Smooth muscle cell (in vitro differentiated cells): ENCODE data around the gene SUPT20HL1. TPM values are rescaled to one million over a fixed set of nuclear protein-coding genes. Genes with fewer than 3 reads are reported as not detected.

ENCODE experiments used
- DNase-seq: peaks from one replicate; lab custom pipeline; 2025; ENCODE audit not compliant: unreplicated experiment; lab: John Stamatoyannopoulos, UW
- H2AFZ ChIP-seq: fragments of 200-600 bp; sonication (generic); 2 replicates; pipeline ENCODE4 v1.6.0; 2016; ENCODE audit warnings: antibody characterized with exemption, low read depth, mild to moderate bottlenecking
- H3F3A ChIP-seq: fragments of 200-600 bp; sonication (generic); 2 replicates; pipeline ENCODE4 v1.6.0; 2017; ENCODE audit warnings: antibody characterized with exemption, low read depth
- H3K27ac ChIP-seq: fragments of 200-600 bp; sonication (generic); 2 replicates; pipeline ENCODE4 v1.5.1; 2016; ENCODE audit warnings: low read depth, mild to moderate bottlenecking
- H3K27me3 ChIP-seq: fragments of 200-600 bp; sonication (generic); 2 replicates; pipeline ENCODE4 v1.6.1; 2016; ENCODE audit warnings: low read depth, mild to moderate bottlenecking
- H3K36me3 ChIP-seq: fragments of 200-600 bp; sonication (generic); 2 replicates; pipeline ENCODE4 v1.5.1; 2016; ENCODE audit warnings: low read depth
- H3K4me1 ChIP-seq: fragments of 200-600 bp; sonication (generic); 2 replicates; pipeline ENCODE4 v1.5.1; 2016; ENCODE audit warnings: low read depth
- H3K4me2 ChIP-seq: fragments of 200-600 bp; sonication (generic); 2 replicates; pipeline ENCODE4 v1.6.0; 2016; ENCODE audit warnings: mild to moderate bottlenecking
- H3K4me3 ChIP-seq: fragments of 200-600 bp; sonication (generic); 2 replicates; pipeline ENCODE4 v1.5.1; 2016; ENCODE audit warnings: mild to moderate bottlenecking
- H3K79me2 ChIP-seq: fragments of 200-600 bp; sonication (generic); 2 replicates; pipeline ENCODE4 v1.6.0; 2016; ENCODE audit warnings: low read depth, mild to moderate bottlenecking
- H3K9ac ChIP-seq: fragments of 200-600 bp; sonication (generic); 2 replicates; pipeline ENCODE4 v1.6.0; 2016; ENCODE audit warnings: low read depth
- H3K9me3 ChIP-seq: fragments of 200-600 bp; sonication (generic); replicated peaks from 2 replicates; pipeline ENCODE4 v1.5.1; 2016; ENCODE audit warnings: low read depth
- H4K20me1 ChIP-seq: fragments of 200-600 bp; sonication (generic); 2 replicates; pipeline ENCODE4 v1.6.0; 2016; ENCODE audit warnings: low read depth
- CTCF ChIP-seq: fragments of 200-600 bp; sonication (generic); IDR thresholded peaks from 2 replicates; pipeline ENCODE4 v1.5.1; 2017; ENCODE audit warnings: borderline replicate concordance, mild to moderate bottlenecking, antibody characterized with exemption; ENCODE audit not compliant: insufficient read depth, poor library complexity, severe bottlenecking
- WGBS: methylation state at CpG from one replicate; pipeline ENCODE4 v1.1.7; 2016; ENCODE audit warnings: low lambda C conversion rate; 5-methylcytosine and 5-hydroxymethylcytosine counted together
- polyA plus RNA-seq: library from polyadenylated mRNA; unstranded; fragments of >200 nt; fragmentation: Nextera tagmentation; extraction: Ambion mirVana; gene quantifications from 2 replicates; pipeline ENCODE4 v1.2.1, GENCODE V29; 2016
- total RNA-seq: library from RNA; depleted of rRNA; stranded (reverse); fragments of >200 nt; gene quantifications from 2 replicates; pipeline ENCODE4 v1.2.3, GENCODE V29; 2014

Gene SUPT20HL1
- total and polyA plus RNA-seq, 2 experiments from 2014 or later = not detected

GRCh38 chrX:24369816-24370215 lies 9.4 kb downstream of the SUPT20HL1 start:
- Histone ChIP-seq H3K9me3 (no peaks in the 10 kb centered on the region), H3K27me3 (no peaks in the 10 kb centered on the region), H3K27ac (no peak overlapping the region), H3K36me3 (no peaks in the 10 kb centered on the region), H3K79me2 (no peaks in the 10 kb centered on the region), H3K4me2 (no peak overlapping the region), H3K9ac (no peak overlapping the region), H3K4me1 (peaks cover 6% of the 10 kb centered on the region), H3K4me3 (no peak overlapping the region), H2AFZ (no peak overlapping the region), H4K20me1 (no peaks in the 10 kb centered on the region), H3F3A (no peaks in the 10 kb centered on the region)
- no peak for DNase-seq
- no peak for TF ChIP-seq CTCF
- WGBS = 33% methylated on average over 1 of the region's 1 CpG

- H3K4me3 ChIP-seq = peak overlapping the region; percentile 29
- peak; percentile 75 for TF ChIP-seq CTCF
- no peak overlapping the region for H3K27ac ChIP-seq
- no peaks in the 10 kb centered on the region for H3K27me3 ChIP-seq
- no peaks in the 10 kb centered on the region for H3K9me3 ChIP-seq
- H3K79me2 ChIP-seq = no peaks in the 10 kb centered on the region
- WGBS = 8% methylated on average over 13 of the region's 14 CpGs
- H3K9ac ChIP-seq = no peak overlapping the region
- no peaks in the 10 kb centered on the region for H3F3A ChIP-seq
- no peaks in the 10 kb centered on the region for H3K36me3 ChIP-seq
- H3K4me2 ChIP-seq = peak overlapping the region; percentile 75
- peak overlapping the region; percentile 89 for H2AFZ ChIP-seq
- H4K20me1 ChIP-seq = no peaks in the 10 kb centered on the region
- DNase-seq = peak; percentile 26
- H3K4me1 ChIP-seq = peaks cover 6% of the 10 kb centered on the region
These were observed 11.0 kb downstream of the SUPT20HL1 start for GRCh38 chrX:24371391-24371972.

- no peak for TF ChIP-seq CTCF
- Histone ChIP-seq H3K27ac (no peak overlapping the region), H3K9ac (no peak overlapping the region), H3K36me3 (no peaks in the 10 kb centered on the region), H3K4me3 (peak overlapping the region; percentile 29), H3K9me3 (no peaks in the 10 kb centered on the region), H3F3A (no peaks in the 10 kb centered on the region), H3K4me2 (peak overlapping the region; percentile 75), H3K27me3 (no peaks in the 10 kb centered on the region), H2AFZ (peak overlapping the region; percentile 89), H3K79me2 (no peaks in the 10 kb centered on the region), H3K4me1 (peaks cover 6% of the 10 kb centered on the region), H4K20me1 (no peaks in the 10 kb centered on the region)
- DNase-seq = no peak
- 20% methylated on average over 29 of the region's 29 CpGs for WGBS
These were observed 11.8 kb downstream of the SUPT20HL1 start for GRCh38 chrX:24372021-24372763.
